SU-DHL-6 (cell line): ENCODE data around the gene UBL3.

Experiments used
- H2AFZ ChIP-seq: fragments of 200-600 bp; sonication (generic); 2 replicates; pipeline ENCODE4 v1.6.1; 2014; ENCODE audit warnings: low read depth, mild to moderate bottlenecking, moderate library complexity, mixed read lengths, antibody characterized with exemption, low read length; ENCODE audit not compliant: severe bottlenecking
- H3F3A ChIP-seq: fragments of 200-600 bp; shearing (Covaris generic); 2 replicates; pipeline ENCODE4 v1.6.0; 2016; ENCODE audit warnings: antibody characterized with exemption, mild to moderate bottlenecking; ENCODE audit not compliant: insufficient read depth
- H3K27ac ChIP-seq: fragments of 200-600 bp; sonication (generic); 2 replicates; pipeline ENCODE4 v1.5.1; 2016; ENCODE audit warnings: low read depth, mild to moderate bottlenecking, low read length, moderate library complexity, mixed read lengths
- H3K27me3 ChIP-seq: fragments of 200-600 bp; sonication (generic), shearing (Covaris generic); 2 replicates; pipeline ENCODE4 v1.6.0; 2014; ENCODE audit warnings: mild to moderate bottlenecking, low read length
- H3K36me3 ChIP-seq: fragments of 200-600 bp; sonication (generic); 2 replicates; pipeline ENCODE4 v1.6.1; 2014; ENCODE audit warnings: mild to moderate bottlenecking, low read length, mixed read lengths
- H3K4me2 ChIP-seq: fragments of 300-600, 200-600 bp; shearing (Covaris generic), sonication (generic); 2 replicates; pipeline ENCODE4 v1.6.0; 2014; ENCODE audit warnings: low read length, low read depth, mild to moderate bottlenecking; ENCODE audit not compliant: poor library complexity, severe bottlenecking
- H3K4me3 ChIP-seq: fragments of 200-600 bp; sonication (generic); 2 replicates; pipeline ENCODE4 v1.5.1; 2014; ENCODE audit warnings: antibody characterized with exemption, low read length, mild to moderate bottlenecking, mixed read lengths; ENCODE audit not compliant: insufficient read depth, poor library complexity, severe bottlenecking
- H3K79me2 ChIP-seq: fragments of 200-600 bp; sonication (generic); 2 replicates; pipeline ENCODE4 v1.6.1; 2014; ENCODE audit warnings: mild to moderate bottlenecking, low read length, moderate library complexity; ENCODE audit not compliant: insufficient read depth
- H3K9ac ChIP-seq: fragments of 200-600 bp; sonication (generic); 2 replicates; pipeline ENCODE4 v1.7.0; 2014; ENCODE audit warnings: mild to moderate bottlenecking, low read length
- H3K9me2 ChIP-seq: fragments of 200-600 bp; sonication (generic); replicated peaks from 2 replicates; pipeline ENCODE4 v1.6.1; 2014; ENCODE audit warnings: low read length; ENCODE audit not compliant: insufficient read depth
- H3K9me3 ChIP-seq: fragments of 200-600 bp; sonication (generic); 2 replicates; pipeline ENCODE4 v1.6.1; 2014; ENCODE audit warnings: low read length, mixed read lengths; ENCODE audit not compliant: insufficient read depth
- H4K20me1 ChIP-seq: fragments of 200-600 bp; sonication (generic); 2 replicates; pipeline ENCODE4 v1.6.1; 2014; ENCODE audit warnings: low read depth, mild to moderate bottlenecking, antibody characterized with exemption, low read length, moderate library complexity, mixed read lengths
- CTCF ChIP-seq: fragments of 200-600 bp; sonication (generic); IDR thresholded peaks from one replicate; pipeline ENCODE4 v1.5.1; 2017; ENCODE audit warnings: antibody characterized with exemption, mild to moderate bottlenecking, low read length, moderate library complexity; ENCODE audit not compliant: insufficient read depth, poor library complexity, severe bottlenecking
- EZH2phosphoT487 ChIP-seq: fragments of 200-600 bp; sonication (generic), shearing (Covaris generic); conservative IDR thresholded peaks from 2 replicates; pipeline ENCODE4 v1.6.1; 2018; ENCODE audit warnings: mild to moderate bottlenecking, antibody characterized with exemption, low read length, moderate library complexity, mixed read lengths

UBL3 gene

GRCh38 chr13:29830000-29830399 is 20.4 kb downstream of the UBL3 start:
- H3K4me3 ChIP-seq = no peak overlapping the region
- no peaks in the 10 kb centered on the region for H3F3A ChIP-seq
- H3K36me3 ChIP-seq = no peaks in the 10 kb centered on the region
- H3K79me2 ChIP-seq = no peaks in the 10 kb centered on the region
- no peaks in the 10 kb centered on the region for H4K20me1 ChIP-seq
- H3K9ac ChIP-seq = no peak overlapping the region
- no peak overlapping the region for H3K27ac ChIP-seq
- no peak overlapping the region for H3K4me2 ChIP-seq
- no peak for TF ChIP-seq EZH2phosphoT487
- TF ChIP-seq CTCF = no peak
- H3K27me3 ChIP-seq = no peaks in the 10 kb centered on the region
- H3K9me2 ChIP-seq = no peaks in the 10 kb centered on the region
- no peaks in the 10 kb centered on the region for H3K9me3 ChIP-seq
- H2AFZ ChIP-seq = no peak overlapping the region

- H4K20me1 ChIP-seq = no peaks in the 10 kb centered on the region
- H3K27me3 ChIP-seq = no peaks in the 10 kb centered on the region
- TF ChIP-seq EZH2phosphoT487 (no peak), CTCF (no peak)
- H3K9me3 ChIP-seq = no peaks in the 10 kb centered on the region
- no peak overlapping the region for H3K4me3 ChIP-seq
- H3K27ac ChIP-seq = no peak overlapping the region
- H3K36me3 ChIP-seq = no peaks in the 10 kb centered on the region
- H3K9me2 ChIP-seq = no peaks in the 10 kb centered on the region
- no peaks in the 10 kb centered on the region for H3F3A ChIP-seq
- no peak overlapping the region for H2AFZ ChIP-seq
- H3K79me2 ChIP-seq = no peaks in the 10 kb centered on the region
- H3K4me2 ChIP-seq = no peak overlapping the region
- no peak overlapping the region for H3K9ac ChIP-seq
Observed at GRCh38 chr13:29819143-29819542, 31.3 kb downstream of the UBL3 start.

GRCh38 chr13:29817604-29818378 is 32.6 kb downstream of the UBL3 start:
- Histone ChIP-seq H3K4me2 (peak overlapping the region; percentile 19), H4K20me1 (no peaks in the 10 kb centered on the region), H3F3A (no peaks in the 10 kb centered on the region), H3K9me2 (no peaks in the 10 kb centered on the region), H3K9ac (no peak overlapping the region), H3K27ac (no peak overlapping the region), H2AFZ (no peak overlapping the region), H3K4me3 (no peak overlapping the region), H3K79me2 (no peaks in the 10 kb centered on the region), H3K36me3 (no peaks in the 10 kb centered on the region), H3K9me3 (no peaks in the 10 kb centered on the region), H3K27me3 (no peaks in the 10 kb centered on the region)
- TF ChIP-seq EZH2phosphoT487 = no peak
- TF ChIP-seq CTCF = no peak
